GM21717 (cell line): ENCODE data around the gene ARHGEF1.

Source experiments
- ATAC-seq: cut with Tn5 transposase; IDR thresholded peaks from one replicate; pipeline ENCODE4 v1.9.1; 2021; ENCODE audit warnings: mild to moderate bottlenecking, moderate library complexity; ENCODE audit not compliant: unreplicated experiment

The ARHGEF1 gene

GRCh38 chr19:41947091-41947490, 64.1 kb downstream of the ARHGEF1 start:
- no peak for ATAC-seq

GRCh38 chr19:41951686-41952172, 68.7 kb downstream of the ARHGEF1 start:
- no peak for ATAC-seq

GRCh38 chr19:41955521-41955920, 72.5 kb downstream of the ARHGEF1 start:
- no peak for ATAC-seq

- ATAC-seq = no peak
Observed at GRCh38 chr19:41956621-41957020, 73.6 kb downstream of the ARHGEF1 start.
